Large intestine (tissue), 3 donors: Measurements from ENCODE around the gene GYS2. TPM values are rescaled to one million over a fixed set of nuclear protein-coding genes. Genes with fewer than 3 reads are reported as not detected.

Experiments
- DNase-seq, 2 donors: peaks; one replicate each; pipeline versions ENCODE4 v3.0.0 to v3.0.0-alpha.2; 2013
- H3K27ac ChIP-seq: one replicate; pipeline ENCODE4 v1.5.1; 2013; ENCODE audit warnings: low read length
- H3K27me3 ChIP-seq: 2 replicates; pipeline ENCODE4 v1.6.1; 2013; ENCODE audit warnings: low read length; ENCODE audit not compliant: control insufficient read depth, insufficient read depth
- H3K36me3 ChIP-seq: 2 replicates; pipeline ENCODE4 v1.6.1; 2013; ENCODE audit warnings: low read length; ENCODE audit not compliant: control insufficient read depth, insufficient read depth
- H3K4me1 ChIP-seq: one replicate; pipeline ENCODE4 v1.6.1; 2013; ENCODE audit warnings: low read length; ENCODE audit not compliant: control insufficient read depth, insufficient read depth
- H3K4me3 ChIP-seq: one replicate; pipeline ENCODE4 v1.5.1; 2013; ENCODE audit warnings: low read length
- H3K9me3 ChIP-seq: one replicate; pipeline ENCODE4 v1.6.1; 2013; ENCODE audit warnings: mild to moderate bottlenecking, low read depth, low read length, moderate library complexity; ENCODE audit not compliant: control insufficient read depth
- WGBS: methylation state at CpG from one replicate; pipeline ENCODE4 v1.1.5; 2013; ENCODE audit warnings: low lambda C conversion rate; ENCODE audit not compliant: insufficient coverage; 5-methylcytosine and 5-hydroxymethylcytosine counted together
- polyA plus RNA-seq: library from polyadenylated mRNA; unstranded; fragments of 120-200 nt; gene quantifications from one replicate; pipeline ENCODE4 v1.2.1, GENCODE V29; 2013

GYS2 gene
- polyA plus RNA-seq, 1 donor = 0.03 TPM

DNA sequence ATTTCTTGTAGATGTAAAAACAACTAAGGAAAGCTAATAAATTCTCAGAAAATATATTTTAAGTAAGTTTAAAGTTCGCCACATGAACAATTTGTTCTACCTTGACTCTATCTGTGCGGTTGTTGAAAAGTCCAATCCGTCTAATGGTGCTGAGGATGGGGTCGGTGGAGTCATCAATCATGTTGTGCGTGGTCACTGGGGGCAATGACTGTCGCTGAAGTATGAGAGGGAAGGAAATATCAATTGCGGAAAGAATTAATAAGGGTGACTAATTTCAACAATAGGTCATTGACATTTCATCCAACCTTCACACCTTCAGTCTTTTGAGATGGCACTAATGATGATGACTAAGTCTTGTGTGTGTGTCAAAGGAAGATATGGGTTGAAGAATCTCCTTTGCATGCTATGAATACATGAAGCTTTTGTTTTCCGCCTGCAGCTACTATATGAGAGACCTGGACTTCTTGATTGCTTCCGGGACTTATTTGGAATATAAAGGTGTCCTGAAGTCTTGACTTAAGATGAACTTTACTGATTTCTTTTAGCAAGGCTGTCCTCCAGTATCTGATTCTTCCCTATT, 46.5 kb downstream of the GYS2 start:
- Histone ChIP-seq H3K4me3 (no peak overlapping the region), H3K27ac (no peak overlapping the region), H3K27me3 (no peaks in the 10 kb centered on the region), H3K4me1 (no peaks in the 10 kb centered on the region), H3K36me3 (no peaks in the 10 kb centered on the region), H3K9me3 (no peaks in the 10 kb centered on the region)
- WGBS = no CpG with 5 or more reads among the region's 9 CpGs
- no peak for DNase-seq

DNA sequence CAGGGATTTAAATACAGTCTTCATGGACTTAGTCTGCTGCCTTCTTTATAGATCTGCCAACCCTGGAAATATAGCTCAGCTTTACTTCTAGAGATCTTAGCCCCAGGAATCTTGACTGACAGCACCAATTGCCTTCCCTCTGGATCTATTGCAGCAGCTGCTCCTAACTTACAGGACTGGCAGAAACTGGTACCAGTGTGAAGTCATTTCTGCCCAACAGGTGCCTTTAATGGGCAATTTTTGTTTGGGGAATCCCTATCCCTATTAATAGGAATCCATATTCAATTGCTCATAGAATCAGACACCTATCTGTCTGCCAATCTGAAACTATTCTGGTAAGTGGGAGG, 51.3 kb downstream of the GYS2 start:
- H3K27ac ChIP-seq = no peak overlapping the region
- no peak for DNase-seq
- no peaks in the 10 kb centered on the region for H3K4me1 ChIP-seq

DNA sequence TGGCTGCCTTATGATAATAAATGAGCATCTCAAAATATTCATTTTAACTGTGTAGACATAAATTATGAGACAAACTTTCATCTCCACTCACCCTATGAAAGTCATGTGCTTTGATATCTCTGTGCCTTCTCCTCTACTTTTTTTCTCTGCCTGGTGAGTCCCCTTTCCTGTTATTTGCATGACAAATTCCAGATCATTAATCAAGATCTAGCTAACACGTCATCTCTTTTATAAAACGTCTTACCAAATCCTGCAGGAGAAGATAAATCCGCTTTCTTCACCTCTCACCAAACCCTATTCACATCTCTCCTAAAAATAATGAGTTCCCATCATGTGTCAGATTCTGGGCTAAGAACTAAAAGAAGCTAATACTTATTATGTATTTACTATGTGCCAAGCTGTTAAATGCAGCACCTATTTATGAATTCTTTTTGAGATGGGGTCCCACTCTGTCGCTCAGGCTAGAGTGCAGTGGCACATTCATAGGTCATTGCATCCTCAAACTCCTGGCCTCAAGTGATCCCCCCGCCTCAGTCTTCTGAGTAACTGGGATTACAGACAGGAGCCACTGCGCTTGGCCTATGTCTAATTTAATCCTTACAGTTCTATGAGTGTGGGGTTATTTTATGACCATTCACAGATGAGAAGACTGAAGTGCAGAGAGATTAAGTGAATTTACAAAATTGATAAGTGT, 51.9 kb downstream of the GYS2 start:
- no peaks in the 10 kb centered on the region for H3K27me3 ChIP-seq
- no peak overlapping the region for H3K27ac ChIP-seq
- no CpG with 5 or more reads among the region's 6 CpGs for WGBS
- H3K36me3 ChIP-seq = no peaks in the 10 kb centered on the region
- H3K4me3 ChIP-seq = no peak overlapping the region
- H3K4me1 ChIP-seq = no peaks in the 10 kb centered on the region
- H3K9me3 ChIP-seq = no peaks in the 10 kb centered on the region
- no peak for DNase-seq

More for the DNA sequence above, 51.3 kb downstream of the GYS2 start:
- Histone ChIP-seq H3K4me3 (no peak overlapping the region), H3K27me3 (no peaks in the 10 kb centered on the region), H3K9me3 (no peaks in the 10 kb centered on the region), H3K36me3 (no peaks in the 10 kb centered on the region)

DNA sequence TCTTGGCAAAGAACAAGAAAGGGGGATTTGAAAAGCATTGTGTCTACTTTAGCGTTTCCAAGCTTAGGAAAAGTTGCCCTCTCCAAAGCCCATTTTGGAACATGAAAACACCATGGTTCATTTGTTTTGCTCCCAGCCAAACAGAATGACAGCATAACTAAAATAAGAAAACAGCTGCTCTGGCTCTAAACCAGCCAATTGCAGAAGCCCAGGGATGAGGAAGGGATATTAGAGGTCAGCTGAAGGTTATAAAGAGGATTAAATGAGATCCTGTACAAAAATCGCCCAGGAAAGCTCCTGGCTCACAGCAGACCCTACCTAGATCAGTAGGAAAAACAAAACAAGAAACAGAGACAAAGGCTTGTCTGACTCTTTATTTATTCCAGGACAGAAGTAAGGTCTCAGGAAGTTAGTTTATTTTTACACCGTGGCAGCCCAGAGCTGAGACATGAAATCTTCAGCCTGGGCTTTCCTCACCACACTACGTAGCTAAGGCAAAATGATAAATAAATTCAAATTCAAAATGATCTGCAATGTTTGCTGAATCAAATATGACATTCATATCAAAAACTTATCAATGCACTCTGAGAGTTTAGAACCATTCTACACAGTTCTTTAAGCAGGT, 52.7 kb downstream of the GYS2 start:
- Histone ChIP-seq H3K27ac (no peak overlapping the region), H3K4me1 (no peaks in the 10 kb centered on the region), H3K9me3 (no peaks in the 10 kb centered on the region), H3K4me3 (no peak overlapping the region), H3K27me3 (no peaks in the 10 kb centered on the region), H3K36me3 (no peaks in the 10 kb centered on the region)
- no peak for DNase-seq
- WGBS = no CpG with 5 or more reads among the region's 4 CpGs

DNA sequence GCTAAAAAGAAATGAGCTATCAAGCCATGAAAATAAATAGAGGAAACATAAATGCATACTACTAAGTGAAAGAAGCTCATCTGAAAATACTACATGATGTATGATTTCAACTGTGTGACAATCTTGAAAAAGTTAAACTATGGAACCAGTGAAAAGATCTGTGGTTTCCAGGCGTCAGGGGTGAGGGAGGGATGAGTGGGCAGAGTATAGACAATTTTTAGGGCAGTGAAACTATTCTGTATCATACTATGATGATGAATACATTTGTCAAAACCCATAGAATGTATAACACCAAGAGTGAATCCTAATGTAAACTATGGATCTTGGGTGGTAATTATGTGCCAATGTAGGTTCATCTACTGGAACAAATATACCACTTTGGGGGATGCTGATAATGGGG, 57.2 kb downstream of the GYS2 start:
- Histone ChIP-seq H3K27ac (no peak overlapping the region), H3K9me3 (no peaks in the 10 kb centered on the region), H3K27me3 (no peaks in the 10 kb centered on the region), H3K4me1 (no peaks in the 10 kb centered on the region), H3K4me3 (no peak overlapping the region), H3K36me3 (no peaks in the 10 kb centered on the region)
- WGBS = no CpG with 5 or more reads among the region's 1 CpG
- DNase-seq = no peak

DNA sequence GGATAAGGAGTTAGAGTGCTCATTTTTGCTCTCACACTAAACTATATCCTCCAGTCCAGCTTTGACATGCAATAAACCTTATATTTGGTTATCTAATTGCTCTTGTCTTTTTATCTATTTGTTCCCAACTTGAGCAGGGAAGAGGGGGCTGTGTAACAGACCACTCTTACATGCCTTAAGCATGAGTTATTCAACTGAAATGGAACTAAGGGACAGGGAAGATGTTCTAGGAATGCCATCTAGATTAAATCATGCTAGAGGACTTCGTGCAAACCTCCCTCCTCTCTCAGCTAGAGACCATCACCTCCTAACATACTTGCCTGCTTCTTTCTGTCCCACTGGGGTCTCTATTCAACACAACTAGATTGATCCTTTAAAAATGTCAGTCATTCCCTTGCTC, 57.9 kb downstream of the GYS2 start:
- no peak overlapping the region for H3K27ac ChIP-seq
- no peak overlapping the region for H3K4me3 ChIP-seq
- no peaks in the 10 kb centered on the region for H3K27me3 ChIP-seq
- H3K9me3 ChIP-seq = no peaks in the 10 kb centered on the region
- H3K4me1 ChIP-seq = no peaks in the 10 kb centered on the region
- no CpG with 5 or more reads among the region's 1 CpG for WGBS
- DNase-seq = no peak
- H3K36me3 ChIP-seq = no peaks in the 10 kb centered on the region

DNA sequence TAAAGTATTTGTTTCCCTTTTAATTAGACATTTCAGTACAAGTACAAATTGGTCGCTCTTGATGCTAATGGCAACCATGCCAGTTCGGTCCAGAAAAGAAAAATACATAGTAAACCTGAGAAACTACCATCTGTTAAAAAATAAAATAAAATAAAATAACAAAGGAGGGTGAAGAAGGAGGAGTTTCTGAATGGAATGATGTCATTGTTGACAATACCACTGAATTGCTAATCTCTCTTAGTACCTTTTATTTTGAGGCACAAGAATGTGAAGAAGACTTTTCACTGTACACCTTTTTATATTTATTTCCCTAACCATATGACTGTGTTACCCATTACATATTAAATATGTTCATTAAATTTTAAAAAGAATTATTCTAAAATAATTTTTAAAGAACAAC, 59.1 kb downstream of the GYS2 start:
- Histone ChIP-seq H3K27ac (no peak overlapping the region), H3K4me1 (peaks cover 2% of the 10 kb centered on the region), H3K9me3 (no peaks in the 10 kb centered on the region), H3K4me3 (no peak overlapping the region), H3K27me3 (no peaks in the 10 kb centered on the region), H3K36me3 (no peaks in the 10 kb centered on the region)
- 75% methylated on average over 2 of the region's 2 CpGs for WGBS
- DNase-seq = no peak

DNA sequence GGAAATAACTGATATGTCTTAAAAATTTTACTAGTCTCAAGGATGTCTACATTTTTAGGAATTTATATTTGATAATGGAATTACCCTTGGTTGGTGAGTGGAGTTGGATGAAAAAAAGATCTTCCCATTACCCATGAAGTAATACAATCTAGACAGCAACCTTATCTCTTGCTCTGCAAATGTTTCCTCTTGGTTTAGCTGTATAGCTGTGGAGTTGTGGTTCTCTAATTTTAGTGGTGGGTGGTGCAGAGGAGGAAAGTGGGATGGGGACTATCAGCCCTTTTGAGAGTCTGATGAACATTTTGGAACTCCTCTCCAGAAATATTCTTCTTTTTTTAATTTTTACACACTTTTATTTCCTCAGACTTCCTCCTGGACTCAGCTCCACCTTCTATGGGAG, 61.5 kb downstream of the GYS2 start:
- no peaks in the 10 kb centered on the region for H3K27me3 ChIP-seq
- no peak for DNase-seq
- H3K4me3 ChIP-seq = no peak overlapping the region
- no peaks in the 10 kb centered on the region for H3K9me3 ChIP-seq
- H3K36me3 ChIP-seq = no peaks in the 10 kb centered on the region
- H3K4me1 ChIP-seq = peaks cover 2% of the 10 kb centered on the region
- no peak overlapping the region for H3K27ac ChIP-seq

DNA sequence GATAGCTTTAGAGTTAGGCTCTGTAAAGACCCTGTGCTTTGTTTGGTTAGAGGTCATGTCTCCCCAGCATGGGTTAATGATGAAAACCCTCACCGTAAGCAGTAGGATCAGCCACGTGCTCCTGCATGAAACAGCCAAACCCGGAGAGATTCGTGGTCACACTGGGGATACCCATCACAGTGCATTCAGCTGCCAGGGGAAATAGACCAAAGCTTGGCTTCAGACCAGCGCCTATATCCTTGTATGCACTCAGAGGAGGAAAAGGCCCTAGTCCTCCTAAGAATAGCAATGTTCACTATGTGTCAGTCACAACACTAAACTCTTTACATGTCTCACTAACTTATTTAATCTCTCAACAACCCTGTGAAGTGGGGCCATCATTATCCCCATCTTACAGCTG, 62.2 kb downstream of the GYS2 start:
- DNase-seq = no peak

DNA sequence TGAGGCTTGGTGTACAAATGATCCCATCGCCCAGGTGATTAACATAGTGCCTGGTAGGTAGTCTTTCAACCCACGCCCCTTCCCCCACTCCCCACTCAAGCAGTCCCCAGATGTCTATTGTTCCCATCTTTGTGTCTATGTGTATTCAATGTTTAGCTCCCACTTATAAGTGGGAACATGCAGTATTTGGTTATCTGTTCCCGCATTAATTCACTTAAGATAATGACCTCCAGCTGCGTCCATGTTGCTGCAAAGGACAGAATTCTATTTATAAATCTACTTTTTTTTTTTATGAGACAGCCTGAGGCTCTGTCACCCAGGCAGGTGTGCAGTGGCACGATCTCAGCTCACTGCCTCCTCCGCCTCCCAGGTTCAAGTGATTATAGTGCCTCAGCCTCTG, 62.9 kb downstream of the GYS2 start:
- no peaks in the 10 kb centered on the region for H3K9me3 ChIP-seq
- WGBS = 100% methylated on average over 2 of the region's 6 CpGs
- no peak overlapping the region for H3K27ac ChIP-seq
- DNase-seq = no peak
- peaks cover 2% of the 10 kb centered on the region for H3K4me1 ChIP-seq
- no peaks in the 10 kb centered on the region for H3K36me3 ChIP-seq
- H3K4me3 ChIP-seq = no peak overlapping the region
- H3K27me3 ChIP-seq = no peaks in the 10 kb centered on the region

More for the DNA sequence above, 62.2 kb downstream of the GYS2 start:
- H3K27ac ChIP-seq = no peak overlapping the region
- H3K4me3 ChIP-seq = no peak overlapping the region
- WGBS = no CpG with 5 or more reads among the region's 5 CpGs
- no peaks in the 10 kb centered on the region for H3K9me3 ChIP-seq
- no peaks in the 10 kb centered on the region for H3K27me3 ChIP-seq
- peaks cover 2% of the 10 kb centered on the region for H3K4me1 ChIP-seq
- H3K36me3 ChIP-seq = no peaks in the 10 kb centered on the region

DNA sequence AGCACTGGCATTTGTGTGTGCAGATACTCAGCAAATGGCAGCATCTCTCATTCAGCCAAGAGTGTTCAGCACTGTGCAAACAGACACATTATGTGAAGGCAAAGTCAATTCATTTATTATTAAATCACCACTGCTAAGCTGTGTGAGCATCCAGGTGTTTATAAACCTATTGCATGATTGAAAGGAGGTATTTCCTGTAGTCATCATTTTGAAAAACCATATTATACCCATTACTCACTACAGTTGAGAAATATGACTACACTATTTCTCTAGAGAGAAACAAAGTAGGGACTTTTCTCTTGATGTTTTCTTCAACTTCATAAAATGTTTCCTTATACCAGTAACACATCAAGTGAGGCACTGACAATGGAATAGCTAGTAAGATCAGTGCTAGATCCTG, 64.8 kb downstream of the GYS2 start:
- no peak overlapping the region for H3K4me3 ChIP-seq
- H3K27ac ChIP-seq = no peak overlapping the region
- DNase-seq = no peak
- H3K4me1 ChIP-seq = peaks cover 2% of the 10 kb centered on the region
- no peaks in the 10 kb centered on the region for H3K36me3 ChIP-seq
- H3K9me3 ChIP-seq = no peaks in the 10 kb centered on the region
- H3K27me3 ChIP-seq = peaks cover 3% of the 10 kb centered on the region
